GM19351 (cell line): ENCODE measurements around the gene HOXC5.

Source experiments
- ATAC-seq: cut with Tn5 transposase; IDR thresholded peaks from one replicate; pipeline ENCODE4 v1.9.1; 2021; ENCODE audit warnings: mild to moderate bottlenecking, moderate library complexity; ENCODE audit not compliant: unreplicated experiment

Gene HOXC5

GRCh38 chr12:54032627-54033100 is at the start of gene HOXC5:
Gene HOXC5 (plus strand): TSS chr12:54033050. CDS start chr12:54033123, 73 bp downstream.
- ATAC-seq: no peak

DNA sequence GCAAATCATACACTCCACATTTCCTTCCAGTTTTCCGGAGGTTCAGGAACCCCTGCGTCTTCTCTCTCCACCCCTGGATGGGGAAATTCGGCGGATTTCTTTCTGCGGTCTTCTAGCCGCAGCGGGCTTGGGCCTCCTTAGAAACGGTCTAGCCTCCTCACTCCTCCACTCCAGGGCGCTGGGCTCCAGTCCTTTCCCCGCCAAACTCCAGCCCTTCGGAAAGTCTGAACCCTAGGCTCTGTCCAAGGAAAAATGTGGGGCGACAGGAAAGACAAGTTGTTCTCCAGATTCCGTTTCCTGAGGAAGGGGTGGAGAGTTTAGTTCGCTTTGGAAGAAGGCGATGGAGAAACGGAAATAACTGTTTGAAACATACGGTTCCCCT is 49.3 kb upstream of the HOXC5 start:
- no peak for ATAC-seq

- no peak for ATAC-seq
Measured at GRCh38 chr12:53983950-53984572, 48.8 kb upstream of the HOXC5 start.

- peak; percentile 47 for ATAC-seq
Measured at GRCh38 chr12:53984901-53985691, 47.8 kb upstream of the HOXC5 start, which contains the start of gene HOXC10. Gene HOXC10 (plus strand): TSS chr12:53985146. CDS start chr12:53985260, 114 bp downstream.

GRCh38 chr12:53985692-53985993 is 47.2 kb upstream of the HOXC5 start:
- no peak for ATAC-seq

DNA sequence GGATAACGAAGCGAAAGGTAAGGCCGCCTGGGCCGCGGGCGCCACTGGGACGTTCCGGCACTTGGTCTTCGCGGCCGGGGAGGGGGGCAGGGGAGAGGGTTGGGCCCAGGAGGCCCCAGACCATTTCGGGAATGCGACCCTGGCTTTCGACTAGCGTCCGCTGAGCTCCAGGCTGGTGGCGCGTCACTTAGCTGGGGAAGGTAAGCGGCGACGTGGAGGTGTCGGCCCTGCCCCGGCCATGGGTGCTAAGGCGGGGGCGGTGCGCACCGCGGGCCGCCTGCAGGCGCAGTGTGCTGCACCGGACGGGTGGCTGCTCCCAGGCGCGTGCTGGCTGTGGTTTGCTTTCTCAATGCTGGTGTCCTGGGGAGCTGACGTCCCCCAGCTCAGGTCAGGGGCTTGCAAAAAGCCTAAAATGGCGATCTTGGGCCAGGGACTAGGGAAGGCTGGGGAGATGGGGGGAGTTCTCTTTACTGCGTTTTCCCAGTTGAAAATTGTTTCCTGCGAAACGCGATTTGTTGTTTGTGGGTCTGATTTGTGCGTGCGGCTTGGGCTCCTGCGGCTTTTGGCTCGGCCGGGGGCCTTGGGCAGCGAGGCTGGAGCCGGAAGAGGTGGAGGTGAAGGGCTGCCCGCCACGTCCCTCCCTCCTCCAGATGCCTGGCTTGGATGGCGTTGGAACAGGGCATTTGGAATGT is 46.7 kb upstream of the HOXC5 start:
- ATAC-seq: no peak

DNA sequence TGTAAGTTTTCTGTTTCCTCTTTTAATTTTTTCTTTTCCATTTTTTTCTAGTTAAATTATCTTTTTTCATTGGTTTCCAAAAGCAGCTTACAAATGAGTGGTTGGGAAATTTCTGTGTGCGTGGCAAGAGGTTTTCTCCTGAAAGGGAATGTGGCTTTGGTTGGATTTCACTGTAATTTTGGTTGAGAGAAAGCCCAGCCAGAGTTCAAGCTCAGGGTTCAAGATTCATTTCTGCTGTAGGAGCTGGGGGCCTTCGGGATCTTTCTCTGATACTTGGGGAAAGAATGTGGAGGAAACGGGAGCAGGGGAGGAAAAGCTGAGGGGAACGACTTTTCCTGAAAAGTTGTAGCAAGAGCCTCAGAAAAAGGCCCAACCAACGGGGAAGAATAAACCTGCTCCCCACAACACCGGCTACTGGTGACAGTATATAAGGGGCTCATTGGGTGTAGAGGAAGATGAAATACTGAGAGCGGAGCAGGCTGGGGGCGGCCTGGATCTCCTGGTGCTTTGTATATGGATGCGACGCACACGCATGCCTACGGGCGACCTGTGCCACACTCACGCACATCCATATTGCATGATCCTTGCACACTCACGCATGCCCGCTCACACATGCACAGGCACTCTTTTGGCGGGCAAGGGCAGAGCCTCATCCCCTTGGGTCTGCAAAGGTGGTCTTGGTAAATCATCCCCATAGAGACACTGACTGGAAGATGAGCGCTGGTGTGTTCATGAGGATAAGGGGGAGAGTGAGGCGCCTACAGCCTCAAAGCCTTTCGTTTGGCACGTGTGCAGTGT is 46.0 kb upstream of the HOXC5 start:
- ATAC-seq: no peak

DNA sequence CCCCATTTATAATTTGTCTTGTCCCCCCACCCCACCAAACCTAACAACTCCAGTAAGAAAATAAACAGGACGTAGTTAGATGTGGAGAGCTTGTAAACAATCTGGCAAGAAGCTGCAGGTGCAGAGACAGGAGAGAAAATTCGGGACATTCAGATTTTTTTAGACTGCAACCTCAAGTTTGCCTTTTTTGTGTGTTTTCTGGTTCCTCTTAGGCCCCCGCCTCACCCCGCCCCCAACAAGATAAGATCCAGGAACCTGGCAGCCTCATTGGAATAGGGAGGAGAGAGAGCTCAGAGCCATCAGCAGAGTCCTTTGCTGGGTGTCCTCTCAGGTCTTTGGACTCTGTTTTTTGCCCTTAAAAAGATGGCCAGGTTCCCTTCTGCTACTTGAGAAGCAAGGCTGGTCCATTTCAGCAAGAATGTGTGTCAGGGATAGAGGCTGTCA is 45.0 kb upstream of the HOXC5 start:
- no peak for ATAC-seq

DNA sequence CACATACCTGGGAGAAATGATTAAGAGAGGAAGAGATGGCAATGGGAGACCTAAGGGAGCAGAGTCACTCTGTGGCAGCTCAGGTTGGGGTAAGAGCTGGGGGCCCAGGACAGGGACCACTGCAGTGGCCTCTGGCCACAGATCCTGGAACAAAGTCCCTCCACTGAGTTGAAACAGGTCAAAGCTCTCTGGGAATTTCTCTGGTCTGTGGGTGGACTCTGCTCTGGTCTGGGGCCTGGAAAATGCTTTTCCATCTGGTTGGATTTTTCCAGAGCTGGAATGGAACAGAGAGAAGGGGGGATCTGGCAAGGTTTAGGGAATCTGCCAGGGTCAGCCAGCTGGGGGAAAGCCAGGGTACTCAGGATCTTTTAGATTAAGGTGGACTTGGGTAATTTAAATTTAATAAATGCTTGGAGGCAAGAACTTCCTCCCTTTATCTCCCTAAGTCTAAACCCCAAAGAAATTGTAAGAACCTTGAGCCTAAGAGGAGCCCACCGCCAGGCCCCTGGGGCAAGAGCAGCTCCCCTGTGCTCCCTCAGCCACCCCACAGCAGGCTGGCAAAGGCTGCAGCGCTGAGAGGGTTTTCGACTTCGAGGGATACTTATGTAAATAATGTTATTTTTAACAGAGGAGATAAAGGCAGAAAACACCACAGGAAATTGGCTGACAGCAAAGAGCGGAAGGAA is 44.2 kb upstream of the HOXC5 start:
- no peak for ATAC-seq

- ATAC-seq: no peak
Measured at GRCh38 chr12:53989227-53990113, 43.4 kb upstream of the HOXC5 start.

DNA sequence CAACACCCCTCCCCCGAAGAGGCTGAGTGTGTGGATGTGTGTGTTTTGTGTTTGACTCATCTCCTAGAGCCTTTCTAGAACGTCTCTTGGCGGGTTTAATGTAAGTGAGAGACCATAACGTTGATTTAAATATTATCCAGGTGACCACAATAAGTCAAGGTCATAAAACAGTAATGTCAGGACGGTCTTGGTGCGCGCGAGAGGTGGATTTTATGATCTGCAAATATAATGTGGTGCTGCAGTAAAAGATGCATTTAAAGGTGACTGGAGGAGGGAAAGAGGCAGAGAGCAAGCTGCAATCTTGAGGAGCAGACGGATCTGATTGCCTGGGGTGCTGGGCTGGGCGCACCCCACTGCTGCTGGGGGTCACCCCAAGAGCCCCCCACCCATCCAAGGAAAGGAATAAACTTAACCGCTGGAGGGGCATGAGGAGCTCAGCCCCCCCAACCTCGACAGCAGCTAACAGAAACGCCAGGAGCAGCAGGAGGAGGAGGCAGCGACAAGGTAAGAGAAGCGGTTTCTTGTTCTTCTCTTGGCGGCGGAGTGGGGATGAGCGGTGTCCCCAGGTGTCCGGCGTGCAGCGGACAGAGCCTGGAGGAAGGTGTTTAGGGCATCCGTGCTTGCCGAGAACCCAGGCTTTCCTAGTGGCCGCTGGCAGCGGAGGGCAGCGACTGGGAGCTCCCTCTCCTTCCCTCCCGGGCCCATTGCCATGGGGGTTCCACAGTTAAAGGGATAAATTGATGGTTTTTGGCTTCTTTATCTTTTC is 42.4 kb upstream of the HOXC5 start:
- ATAC-seq: no peak

DNA sequence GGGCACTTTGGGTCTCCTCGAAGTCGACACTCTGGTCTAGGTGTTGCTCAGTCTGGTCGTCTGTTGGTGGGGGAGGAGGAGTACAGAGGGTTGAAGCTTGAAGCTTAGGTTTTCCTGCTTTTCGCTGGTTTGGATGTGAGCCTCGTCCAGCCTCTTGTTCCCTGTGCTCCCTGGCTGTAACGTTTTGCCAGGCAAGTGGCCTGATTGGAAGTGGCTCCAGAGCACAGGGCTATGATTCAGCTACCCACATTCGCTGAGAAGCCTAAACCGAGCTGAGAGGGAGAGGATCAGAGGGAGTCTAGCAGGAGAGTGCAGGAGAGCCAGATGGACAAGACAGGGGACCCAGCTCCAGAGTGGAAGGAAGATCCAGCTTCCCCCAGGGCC is 41.8 kb upstream of the HOXC5 start:
- ATAC-seq: no peak

- no peak for ATAC-seq
Measured at GRCh38 chr12:53992377-53992889, 40.4 kb upstream of the HOXC5 start.

DNA sequence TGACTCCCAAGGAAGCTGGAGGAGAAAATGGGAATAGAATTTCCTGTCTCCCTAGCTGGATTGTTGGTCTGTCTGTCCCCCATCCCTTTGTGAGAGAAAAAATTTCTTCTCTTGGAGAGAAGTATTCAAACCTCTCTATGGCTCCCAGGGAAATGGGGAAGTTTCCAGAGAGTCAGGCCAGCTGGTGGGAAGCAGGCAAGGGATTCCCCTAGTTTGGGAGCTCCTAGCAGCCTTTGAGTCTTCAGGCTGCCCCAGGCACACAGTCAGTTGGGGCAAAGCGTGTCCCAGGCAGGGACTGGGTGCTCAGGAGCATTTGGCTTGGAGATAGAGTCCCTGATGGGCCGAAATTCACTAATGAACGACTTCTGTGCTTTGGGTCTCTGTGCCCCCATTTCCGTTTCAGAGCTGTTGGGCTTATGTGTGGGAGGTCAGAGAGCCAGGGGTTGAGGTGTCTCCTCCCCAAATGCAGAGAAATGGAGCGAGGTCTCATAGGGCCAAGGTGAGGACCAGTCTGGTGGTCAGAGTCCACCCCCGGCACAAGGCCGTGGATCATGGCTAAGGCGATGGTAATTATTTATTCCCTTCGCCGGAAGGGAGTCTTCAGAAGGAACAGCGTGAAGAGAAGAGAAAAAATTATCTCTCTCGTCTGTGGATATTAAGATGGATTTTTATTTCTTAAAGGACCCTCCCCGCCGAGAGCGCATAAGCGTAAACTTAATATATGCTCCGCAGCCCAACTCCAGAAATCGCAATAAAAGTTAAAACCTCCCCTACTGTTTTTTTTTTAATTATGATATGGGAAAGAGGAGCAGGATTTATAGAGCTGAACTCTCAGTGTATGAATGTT is 39.5 kb upstream of the HOXC5 start:
- ATAC-seq: no peak

DNA sequence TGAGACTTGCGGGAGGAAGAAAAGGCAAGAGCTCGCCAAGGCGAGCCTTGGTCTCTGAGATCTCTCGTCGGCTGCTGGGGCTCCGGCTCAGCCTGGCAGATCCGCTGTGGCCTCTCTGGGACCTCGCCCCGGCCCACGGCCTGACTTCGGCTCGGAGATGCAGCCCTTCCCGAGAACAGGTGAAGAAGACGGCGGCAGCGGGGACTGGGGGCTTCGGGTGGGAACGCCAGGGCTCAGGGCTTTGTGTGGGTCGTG is 38.9 kb upstream of the HOXC5 start:
- no peak for ATAC-seq

GRCh38 chr12:53994264-53995001 is 38.4 kb upstream of the HOXC5 start:
- ATAC-seq: no peak

GRCh38 chr12:53995002-53995377 is 37.9 kb upstream of the HOXC5 start:
- ATAC-seq: no peak
